ENCODE data around the gene PGM2.

GRCh38 chr4:37881811-37882210 is 55.3 kb downstream of the PGM2 start:
- TF ChIP-seq CTCF (conservative IDR thresholded peaks at IDR 0.05 in 1 of 2, IDR thresholded peaks at IDR 0.05 in 1 of 2; ENCODE audit: extremely low read depth in 1 of 2, insufficient read depth in 1 of 2, low read depth in 1 of 2, low read length in 2 of 2), result no peak
- no peak for TF ChIP-seq EZH2 (IDR thresholded peaks at IDR 0.05; ENCODE audit: borderline replicate concordance, low read length)
